NCI-H1092 (cell line): ENCODE measurements around the gene NSL1.
"Not testable (repeated sequence)": the region's sequence is repeated elsewhere in the genome, so short reads cannot be mapped to it uniquely, and the experiment has no call there.

Source experiments
- DNase-seq: peaks from one replicate; lab custom pipeline; 2025; lab: John Stamatoyannopoulos, UW

Gene NSL1

GRCh38 chr1:212749821-212750535 lies 41.6 kb downstream of the NSL1 start:
- peak; percentile 45 for DNase-seq

DNA sequence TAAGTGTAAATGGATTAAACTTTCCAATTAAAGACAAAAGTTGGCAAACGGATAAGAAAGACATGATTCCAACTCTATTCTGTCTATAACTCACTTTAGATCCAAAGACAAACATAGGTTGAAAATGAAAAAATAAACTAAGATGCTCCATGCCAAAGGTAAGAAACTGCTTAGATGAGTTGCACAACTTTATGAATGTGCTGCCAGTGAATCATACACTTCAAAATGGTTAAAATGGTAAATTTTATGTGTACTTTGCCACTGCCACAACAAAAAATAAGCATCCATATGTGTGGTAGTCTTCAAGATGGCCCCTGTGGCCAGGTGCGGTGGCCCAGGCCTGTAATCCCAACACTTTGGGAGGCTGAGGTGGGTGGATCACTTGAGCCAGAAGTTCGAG lies 45.0 kb downstream of the NSL1 start:
- no peak for DNase-seq

DNA sequence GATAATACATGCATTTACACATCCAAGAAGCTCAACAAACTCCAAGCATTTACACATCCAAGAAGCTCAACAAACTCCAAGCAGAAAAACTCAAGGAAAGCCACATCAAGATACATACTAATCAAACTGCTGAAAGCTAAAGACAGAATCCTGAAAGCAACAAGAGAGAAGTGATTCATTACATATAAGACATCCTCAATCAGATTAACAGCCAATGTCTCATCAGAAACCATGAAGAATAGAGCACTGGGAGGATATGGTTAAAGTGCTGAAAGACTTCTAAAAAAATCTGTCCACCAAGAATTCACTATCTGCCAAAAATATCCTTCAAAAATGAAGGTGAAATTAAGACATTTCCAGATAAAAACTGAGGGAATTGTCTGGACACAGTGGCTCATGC lies 46.3 kb downstream of the NSL1 start:
- no peak for DNase-seq

- no peak for DNase-seq
These were observed 47.6 kb downstream of the NSL1 start for GRCh38 chr1:212743901-212744475.

DNA sequence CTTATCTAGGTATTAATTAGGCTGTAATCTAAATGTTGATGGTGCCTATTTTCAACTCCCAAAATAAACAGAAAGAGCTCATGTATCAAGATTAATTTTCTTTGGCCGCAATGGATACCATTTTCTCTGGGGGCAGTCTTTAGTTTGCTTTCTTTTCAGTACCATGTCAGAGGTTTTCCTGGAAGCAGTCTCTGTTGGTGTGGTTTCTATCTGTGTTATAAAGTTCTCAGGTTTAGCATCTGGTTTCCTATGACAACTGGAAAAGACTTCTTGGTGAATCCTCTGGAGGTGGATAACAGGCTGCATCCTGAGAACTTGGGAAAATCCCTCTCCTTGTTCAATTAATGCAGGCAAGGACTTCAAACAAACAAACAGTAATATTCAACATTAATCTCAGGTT lies 53.2 kb downstream of the NSL1 start:
- DNase-seq = no peak

- no peak for DNase-seq
These were observed 54.0 kb downstream of the NSL1 start for GRCh38 chr1:212737559-212737958.

DNA sequence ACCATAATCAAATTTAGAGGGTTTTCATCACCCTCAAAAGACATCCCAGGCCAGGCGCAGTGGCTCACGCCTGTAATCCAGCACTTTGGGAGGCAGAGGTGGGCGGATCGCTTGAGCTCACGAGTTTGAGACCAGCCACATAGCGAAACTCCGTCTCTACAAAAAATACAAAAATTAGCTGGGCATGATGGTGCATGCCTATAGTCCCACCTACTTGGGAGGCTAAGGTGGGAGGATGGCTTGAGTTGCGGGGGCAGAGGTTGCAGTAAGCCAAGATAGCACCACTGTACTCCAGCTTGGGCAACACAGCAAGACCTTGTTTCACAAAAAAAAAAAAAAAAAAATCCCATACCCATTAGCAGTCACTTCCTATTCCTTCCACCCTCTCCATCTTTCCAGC lies 58.5 kb downstream of the NSL1 start:
- no peak for DNase-seq

- DNase-seq = no peak
These were observed 59.9 kb downstream of the NSL1 start for GRCh38 chr1:212731630-212732029.

DNA sequence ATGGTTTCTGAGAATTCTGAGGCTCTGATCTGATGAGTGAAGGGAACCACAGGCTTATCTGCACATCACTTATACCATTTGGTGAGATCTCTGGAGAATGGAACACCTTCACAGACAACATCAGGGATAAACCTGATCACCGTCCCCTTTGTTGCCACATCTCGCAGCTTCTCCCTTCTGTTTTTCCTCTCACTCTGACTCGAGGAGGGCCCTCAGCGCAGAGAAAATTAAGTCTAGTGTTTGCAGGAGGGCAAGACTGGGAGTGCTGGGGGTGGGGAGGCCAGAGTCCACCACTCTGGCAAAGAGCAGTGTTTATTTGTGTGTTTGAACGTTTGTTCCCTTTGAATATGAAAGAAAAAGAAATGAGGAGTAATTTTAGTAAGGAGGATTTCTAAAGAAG lies 63.0 kb downstream of the NSL1 start:
- no peak for DNase-seq

DNA sequence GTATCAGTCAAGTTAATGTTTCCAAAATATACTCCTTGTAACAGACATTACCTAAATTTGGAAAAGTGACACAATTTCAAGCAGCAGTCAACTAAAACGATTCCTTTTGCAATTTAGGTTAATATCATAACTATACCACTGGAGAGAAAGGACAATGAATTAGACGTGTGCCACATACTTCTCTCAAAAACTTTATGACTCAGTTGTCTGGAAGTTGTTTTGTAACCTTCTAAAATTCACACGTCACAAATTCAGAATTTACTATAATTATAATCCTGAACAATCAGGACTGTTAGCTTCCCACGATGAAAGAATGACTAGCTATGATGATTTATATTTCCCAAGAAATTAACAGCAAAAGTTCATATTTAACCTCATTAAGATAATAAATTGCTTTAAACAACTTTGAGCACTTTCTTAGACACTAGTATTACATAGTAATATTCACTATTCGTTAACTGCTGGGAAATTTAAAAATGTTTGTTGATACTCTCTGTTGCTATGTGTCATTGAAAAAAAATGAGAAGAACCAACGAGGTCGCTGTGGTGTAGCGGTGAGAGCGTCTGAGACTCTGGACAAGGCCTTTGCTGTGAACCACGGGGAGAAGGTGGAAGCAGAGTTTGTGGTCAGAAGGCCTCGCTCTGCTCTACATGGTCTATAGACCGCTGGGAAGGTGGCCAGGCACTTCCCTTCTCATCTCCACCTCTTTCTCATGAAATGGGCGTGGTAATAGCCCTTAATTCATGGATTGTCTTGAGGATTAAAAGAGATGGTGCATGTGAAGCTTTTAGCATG lies 64.0 kb downstream of the NSL1 start:
- no peak for DNase-seq

GRCh38 chr1:212724679-212725078 lies 66.9 kb downstream of the NSL1 start:
- DNase-seq = not testable (repeated sequence)

- DNase-seq = no peak
These were observed 69.2 kb downstream of the NSL1 start for GRCh38 chr1:212722270-212722957.

- no peak for DNase-seq
These were observed 70.0 kb downstream of the NSL1 start for GRCh38 chr1:212721388-212722247.

GRCh38 chr1:212719633-212720032 lies 71.9 kb downstream of the NSL1 start:
- no peak for DNase-seq

DNA sequence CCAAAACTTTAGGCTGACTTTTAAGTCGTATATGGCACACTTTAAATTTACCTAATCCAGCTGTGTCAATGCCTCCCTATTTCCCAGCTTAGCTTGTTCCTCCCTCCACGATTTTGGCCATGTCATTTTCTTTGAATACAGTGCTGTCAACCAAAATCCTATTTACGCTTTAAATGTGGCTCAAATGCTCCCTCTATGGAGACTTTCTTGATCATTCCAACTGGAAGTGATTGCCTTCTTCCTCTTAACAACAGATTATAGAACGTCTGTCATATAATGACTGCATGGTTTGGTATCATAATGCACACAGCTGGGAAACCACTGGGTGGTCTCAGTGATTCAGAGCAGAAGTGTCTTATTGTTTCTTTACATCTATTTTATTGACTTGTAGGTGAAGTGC lies 73.1 kb downstream of the NSL1 start:
- DNase-seq = no peak

- DNase-seq = no peak
These were observed 75.4 kb downstream of the NSL1 start for GRCh38 chr1:212716161-212716560.

DNA sequence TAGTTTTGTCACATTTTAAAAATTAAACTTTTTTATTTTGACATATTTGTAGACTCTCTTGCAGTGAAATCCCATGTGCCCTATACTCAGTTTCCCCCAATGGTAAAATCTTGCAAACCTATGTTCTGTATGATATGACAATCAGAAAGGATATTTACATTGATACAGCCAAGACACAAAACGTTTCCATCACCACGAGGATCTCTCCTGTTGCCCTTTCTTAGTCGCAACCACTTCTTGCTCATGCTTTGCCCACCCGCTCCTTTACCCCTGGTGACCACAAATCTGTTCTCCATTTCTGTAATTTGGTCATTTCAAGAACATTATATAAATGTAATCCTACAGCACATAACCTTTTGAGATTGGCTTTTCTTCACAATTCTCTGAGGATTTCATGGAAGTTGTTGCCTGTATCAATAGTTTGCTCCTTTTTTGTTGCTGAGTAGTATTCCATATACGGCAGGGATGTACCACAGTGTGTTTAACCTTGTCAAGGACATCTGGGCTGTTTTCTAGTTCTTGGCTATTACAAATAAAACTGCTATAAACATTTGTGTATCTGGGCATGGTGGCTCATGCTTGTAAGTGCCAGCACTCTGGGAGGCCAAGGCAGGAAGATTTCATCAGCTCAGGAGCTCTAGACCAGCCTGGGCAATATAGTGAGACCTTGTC lies 78.0 kb downstream of the NSL1 start:
- no peak for DNase-seq

- DNase-seq = no peak
These were observed 78.9 kb downstream of the NSL1 start for GRCh38 chr1:212712451-212713303.

DNA sequence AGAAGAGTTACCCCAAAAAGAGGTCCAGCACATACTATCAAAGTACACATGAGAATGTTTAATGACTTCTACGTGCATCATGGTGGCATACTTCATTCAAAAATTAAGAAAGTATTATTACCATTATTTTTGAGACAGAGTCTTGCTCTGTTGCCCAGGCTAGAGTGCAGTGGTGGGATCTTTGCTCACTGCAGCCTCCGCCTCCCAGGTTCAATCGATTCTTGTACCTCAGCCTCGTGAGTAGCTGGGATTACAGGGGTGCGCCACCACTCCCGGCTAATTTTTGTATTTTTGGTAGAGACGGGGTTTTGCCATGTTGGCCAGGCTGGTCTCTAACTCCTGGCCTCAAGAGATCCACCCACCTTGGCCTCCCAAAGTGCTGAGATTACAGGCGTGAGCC lies 79.6 kb downstream of the NSL1 start:
- not testable (repeated sequence) for DNase-seq

DNA sequence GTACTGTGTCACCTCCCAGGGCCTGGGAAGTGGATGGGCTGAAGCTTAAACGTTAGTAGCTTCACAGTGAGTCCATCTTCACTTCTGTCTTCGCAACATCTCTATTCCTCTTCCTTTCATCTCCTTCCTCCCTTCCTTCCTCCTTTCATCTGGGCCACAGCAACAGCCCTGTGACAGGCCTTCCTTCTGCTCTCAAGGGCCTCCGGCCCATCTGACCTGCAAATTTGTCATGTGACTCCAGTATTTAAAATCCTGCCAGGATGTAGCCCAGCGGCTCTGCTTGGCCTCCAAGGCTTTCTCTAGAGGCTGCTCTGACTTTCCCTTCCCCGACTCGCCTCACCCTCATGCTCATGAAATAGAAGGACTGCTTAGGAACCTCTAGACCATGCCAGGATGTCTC lies 81.0 kb downstream of the NSL1 start:
- DNase-seq = no peak
